Measurements from ENCODE around the gene DGKZ. TPM values are rescaled to one million over a fixed set of nuclear protein-coding genes. Genes with fewer than 3 reads are reported as not detected.

The DGKZ gene
- polyA plus RNA-seq, 10 donors, result 47.7 to 68.1 (median 57.1) TPM

GRCh38 chr11:46345881-46346484 lies 1.3 kb upstream of the DGKZ start:
- DNase-seq, result no peak

- DNase-seq, result no peak
Measured at GRCh38 chr11:46347637-46348311, 511 bp downstream of the DGKZ start.

GRCh38 chr11:46348566-46349401 lies 1.5 kb downstream of the DGKZ start:
- DNase-seq, result no peak

- no peak for DNase-seq
Measured at GRCh38 chr11:46350695-46351094, 3.4 kb downstream of the DGKZ start.

- no peak for DNase-seq
Measured at GRCh38 chr11:46351148-46351547, 3.9 kb downstream of the DGKZ start.

GRCh38 chr11:46351606-46352005 lies 4.3 kb downstream of the DGKZ start:
- no peak for DNase-seq

GRCh38 chr11:46352063-46352841 lies 5.0 kb downstream of the DGKZ start:
- no peak for DNase-seq

- DNase-seq, result peak in 1 of 3 donors; percentile 57
Measured at GRCh38 chr11:46353698-46354097, 6.4 kb downstream of the DGKZ start.

GRCh38 chr11:46356924-46357482 lies 9.7 kb downstream of the DGKZ start:
- no peak for DNase-seq

GRCh38 chr11:46357483-46357936 lies 10.2 kb downstream of the DGKZ start:
- no peak for DNase-seq

- no peak for DNase-seq
Measured at GRCh38 chr11:46359953-46360352, 12.7 kb downstream of the DGKZ start.

- no peak for DNase-seq
Measured at GRCh38 chr11:46360878-46361277, 13.6 kb downstream of the DGKZ start.

- peak; percentile 72 to 88 (median 75) for DNase-seq
Measured at GRCh38 chr11:46361283-46362155, 14.3 kb downstream of the DGKZ start.

- no peak for DNase-seq
Measured at GRCh38 chr11:46362156-46363030, 15.1 kb downstream of the DGKZ start.

GRCh38 chr11:46363031-46363407 lies 15.8 kb downstream of the DGKZ start:
- DNase-seq, result peak in 1 of 3 donors; percentile 74

GRCh38 chr11:46363455-46364005 lies 16.3 kb downstream of the DGKZ start:
- peak; percentile 64 to 74 (median 69) for DNase-seq

GRCh38 chr11:46364056-46364455 lies 16.8 kb downstream of the DGKZ start:
- DNase-seq, result no peak

- DNase-seq, result no peak
Measured at GRCh38 chr11:46364791-46365190, 17.5 kb downstream of the DGKZ start.

GRCh38 chr11:46366260-46366659 lies 19.0 kb downstream of the DGKZ start:
- no peak for DNase-seq

All from muscle of back (tissue), 11 donors.